HEK293T (cell line): Measurements from ENCODE around the gene TXNRD2.
A peak's percentile ranks its signal among the peaks of the same experiment; 100 is the strongest.

Experiments
- CTCF ChIA-PET: fragments of 350-600 bp; formaldehyde crosslinking; extraction: SDS; loops from one replicate; lab custom pipeline; 2021; ENCODE audit warnings: antibody characterized with exemption, inconsistent platforms; lab: Yijun Ruan, JAX
- POLR2A ChIA-PET: fragments of 350-600 bp; formaldehyde crosslinking; extraction: SDS; loops from one replicate; lab custom pipeline; 2020; ENCODE audit warnings: antibody characterized with exemption, inconsistent platforms; lab: Yijun Ruan, JAX
- DNase-seq: peaks from one replicate; pipeline ENCODE4 v3.0.0; 2012; ENCODE audit warnings: mixed read lengths; ENCODE audit errors: extremely low spot score
- ARNT ChIP-seq: fragments of 450-650 bp; IDR thresholded peaks from 2 replicates; pipeline ENCODE4 v1.6.1; 2017; ENCODE audit warnings: mild to moderate bottlenecking
- BHLHE40 ChIP-seq: fragments of 450-650 bp; IDR thresholded peaks from 2 replicates; pipeline ENCODE4 v1.6.1; 2016; ENCODE audit warnings: mild to moderate bottlenecking, moderate library complexity, borderline replicate concordance
- CTBP1 ChIP-seq: fragments of 450-650 bp; IDR thresholded peaks from 2 replicates; pipeline ENCODE4 v1.6.1; 2016; ENCODE audit warnings: borderline replicate concordance
- ELF4 ChIP-seq: fragments of 450-650 bp; IDR thresholded peaks from 2 replicates; pipeline ENCODE4 v1.6.1; 2017; ENCODE audit warnings: antibody characterized with exemption
- FOXA1 ChIP-seq: fragments of 450-650 bp; IDR thresholded peaks from 2 replicates; pipeline ENCODE4 v1.6.1; 2016; ENCODE audit warnings: mild to moderate bottlenecking
- FOXK2 ChIP-seq: fragments of 450-650 bp; IDR thresholded peaks from 2 replicates; pipeline ENCODE4 v1.6.1; 2016; ENCODE audit warnings: mild to moderate bottlenecking
- FOXM1 ChIP-seq: fragments of 450-650 bp; IDR thresholded peaks from 2 replicates; pipeline ENCODE4 v1.6.1; 2017; ENCODE audit warnings: mild to moderate bottlenecking, borderline replicate concordance
- HDGF ChIP-seq: fragments of 450-650 bp; IDR thresholded peaks from 2 replicates; pipeline ENCODE4 v1.6.1; 2017; ENCODE audit warnings: antibody characterized with exemption, borderline replicate concordance
- L3MBTL2 ChIP-seq: fragments of 450-650 bp; conservative IDR thresholded peaks from 2 replicates; pipeline ENCODE4 v1.6.1; 2016; ENCODE audit warnings: mild to moderate bottlenecking
- LEF1 ChIP-seq: fragments of 450-650 bp; IDR thresholded peaks from 2 replicates; pipeline ENCODE4 v1.6.1; 2017; ENCODE audit warnings: mild to moderate bottlenecking, borderline replicate concordance
- NFRKB ChIP-seq: fragments of 450-650 bp; IDR thresholded peaks from 2 replicates; pipeline ENCODE4 v1.6.1; 2016; ENCODE audit warnings: mild to moderate bottlenecking, moderate library complexity
- SP1 ChIP-seq: fragments of 450-650 bp; IDR thresholded peaks from 2 replicates; pipeline ENCODE4 v1.6.1; 2017
- SUZ12 ChIP-seq: fragments of 450-650 bp; IDR thresholded peaks from 2 replicates; pipeline ENCODE4 v1.6.1; 2016; ENCODE audit warnings: mild to moderate bottlenecking
- TARDBP ChIP-seq: fragments of 450-650 bp; IDR thresholded peaks from 2 replicates; pipeline ENCODE4 v1.6.1; 2016
- ZNF384 ChIP-seq: fragments of 450-650 bp; IDR thresholded peaks from 2 replicates; pipeline ENCODE4 v1.6.1; 2016
- TF ChIP-seq, protein P1 (sequence below): fragments of 450-650 bp; IDR thresholded peaks from 2 replicates; pipeline ENCODE4 v1.6.1; 2016

The TXNRD2 gene

DNA sequence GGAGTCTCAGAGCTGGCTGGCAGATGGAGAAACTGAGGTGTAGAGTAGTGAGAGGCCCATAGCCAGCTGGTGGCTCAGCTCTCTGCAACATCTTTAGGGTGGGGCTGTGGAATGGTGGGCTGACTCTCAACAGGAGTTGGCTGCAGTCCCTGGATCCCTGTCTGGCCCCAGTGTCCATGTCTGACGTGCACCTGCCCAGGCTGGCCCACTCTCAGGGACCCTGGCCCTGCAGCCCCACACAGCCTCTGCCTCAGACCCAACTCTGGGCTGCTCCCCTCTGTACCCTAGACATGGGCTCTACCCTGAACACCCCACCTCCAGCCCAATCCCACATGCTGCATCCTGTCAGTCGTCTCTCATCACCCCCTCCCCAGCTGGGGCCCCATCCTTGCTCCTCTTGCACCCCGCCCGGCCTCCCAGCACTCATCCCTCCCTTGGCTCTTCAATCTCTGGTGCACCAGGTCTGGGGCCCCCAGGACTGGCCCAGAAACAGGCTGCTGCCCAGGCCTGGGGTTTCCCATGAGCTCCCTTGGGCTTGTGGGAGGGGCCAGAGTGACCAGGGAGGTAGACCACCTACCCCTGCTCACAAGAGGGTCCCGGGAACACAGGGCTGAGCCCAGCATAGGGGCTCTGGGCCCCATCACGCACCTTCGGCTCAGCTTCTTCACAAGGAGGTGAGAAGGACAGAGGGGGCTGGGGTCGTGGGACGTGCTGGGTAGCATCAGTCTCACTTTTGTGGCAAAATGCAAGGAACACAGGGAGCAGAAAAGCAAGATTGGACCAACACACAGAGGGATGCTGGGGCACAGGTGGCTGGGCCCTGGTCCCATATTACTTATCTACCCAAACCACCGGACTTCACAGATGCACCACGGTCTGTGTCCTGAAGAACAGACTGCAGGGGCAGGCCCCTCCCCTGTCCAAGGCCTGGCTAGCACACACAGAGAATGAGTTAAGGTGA, 43.5 kb upstream of the TXNRD2 start:
- DNase-seq = no peak
- TF ChIP-seq BHLHE40 (no peak), NFRKB (no peak), LEF1 (no peak), ELF4 (no peak)
- TF ChIP-seq, protein P1, sequence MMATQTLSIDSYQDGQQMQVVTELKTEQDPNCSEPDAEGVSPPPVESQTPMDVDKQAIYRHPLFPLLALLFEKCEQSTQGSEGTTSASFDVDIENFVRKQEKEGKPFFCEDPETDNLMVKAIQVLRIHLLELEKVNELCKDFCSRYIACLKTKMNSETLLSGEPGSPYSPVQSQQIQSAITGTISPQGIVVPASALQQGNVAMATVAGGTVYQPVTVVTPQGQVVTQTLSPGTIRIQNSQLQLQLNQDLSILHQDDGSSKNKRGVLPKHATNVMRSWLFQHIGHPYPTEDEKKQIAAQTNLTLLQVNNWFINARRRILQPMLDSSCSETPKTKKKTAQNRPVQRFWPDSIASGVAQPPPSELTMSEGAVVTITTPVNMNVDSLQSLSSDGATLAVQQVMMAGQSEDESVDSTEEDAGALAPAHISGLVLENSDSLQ = no peak
- POLR2A ChIA-PET = interaction anchor here (1.0 to 4.0 kb wide), 7 partner anchors 10 to 129 kb away, joined by 3 to 25 read pairs (median 5); partner anchors contain the start of genes DGCR8 and TANGO2
- CTCF ChIA-PET = interaction anchor here (1.0 kb wide), 1 partner anchor 202 kb away, joined by 3 read pairs; no protein-coding TSS in a partner anchor

DNA sequence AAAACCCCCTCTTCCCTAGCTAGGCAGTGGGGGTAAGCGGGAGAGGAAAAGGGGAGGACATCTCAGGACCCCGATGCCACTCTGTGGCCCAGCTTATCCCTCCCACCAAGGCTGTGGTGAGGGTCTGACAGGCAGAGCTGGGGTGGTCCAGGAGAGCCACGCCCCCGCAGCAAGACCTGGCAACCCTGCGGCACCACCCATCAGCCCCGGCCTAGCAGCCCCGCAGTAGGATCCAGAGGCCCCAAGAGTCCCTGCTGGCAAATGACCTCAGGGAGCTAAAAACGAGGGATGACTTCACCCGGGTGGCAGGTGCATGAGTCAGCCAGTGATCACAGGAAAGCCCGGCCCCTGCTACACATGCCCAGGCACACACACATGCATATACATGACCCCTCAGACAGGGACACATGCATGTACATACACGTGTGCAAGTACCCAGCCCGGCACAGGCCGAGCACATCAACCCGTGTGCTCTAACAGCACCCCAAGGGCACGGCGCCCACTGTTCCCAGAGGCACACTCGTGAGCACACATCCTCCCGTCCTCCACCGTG, 42.7 kb upstream of the TXNRD2 start:
- peak; percentile 69 for DNase-seq
- no peak for TF ChIP-seq HDGF
- TF ChIP-seq ARNT = 0 out of 2 replicates have a peak, but pooled peaks have one; percentile 6
- ChIA-PET CTCF (interaction anchor here (1.0 to 1.2 kb wide), 2 partner anchors 29 to 203 kb away, joined by 3 to 8 read pairs; no protein-coding TSS in a partner anchor), POLR2A (interaction anchor here (0.7 to 4.0 kb wide), 8 partner anchors 10 to 129 kb away, joined by 3 to 25 read pairs (median 4); partner anchors contain the start of genes DGCR8 and TANGO2)

DNA sequence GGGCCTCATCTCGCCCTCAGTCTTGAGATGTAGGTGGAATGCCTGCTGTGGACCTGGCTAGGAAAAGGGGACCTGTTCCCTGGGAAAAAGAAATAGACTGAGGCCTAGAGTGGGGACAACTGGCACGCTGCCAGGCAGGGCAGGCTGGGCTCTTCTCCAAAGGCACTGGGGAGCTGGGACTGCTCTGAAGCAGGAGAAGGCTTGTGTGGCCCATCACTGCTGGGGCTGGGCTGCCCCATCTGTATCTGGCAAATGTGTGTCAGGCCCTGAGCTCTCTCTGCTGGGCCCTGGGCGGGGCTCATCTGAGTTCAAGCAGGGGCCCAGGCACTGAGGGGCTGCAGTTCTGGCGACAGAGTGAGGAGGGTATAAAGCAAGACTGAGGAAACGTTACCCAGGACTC, 42.1 kb upstream of the TXNRD2 start:
- ChIA-PET CTCF (interaction anchor here (1.0 to 1.2 kb wide), 2 partner anchors 30 to 203 kb away, joined by 3 to 8 read pairs; no protein-coding TSS in a partner anchor), POLR2A (interaction anchor here (0.7 to 4.0 kb wide), 6 partner anchors 9 to 128 kb away, joined by 3 to 25 read pairs (median 4); partner anchors contain the start of genes DGCR8 and TANGO2)
- TF ChIP-seq ZNF384 = no peak
- TF ChIP-seq, protein P1 = no peak
- no peak for TF ChIP-seq TARDBP
- no peak for TF ChIP-seq ARNT
- TF ChIP-seq FOXA1 = no peak
- no peak for TF ChIP-seq HDGF
- TF ChIP-seq FOXM1 = no peak
- no peak for TF ChIP-seq SUZ12
- no peak for TF ChIP-seq ELF4
- no peak for TF ChIP-seq FOXK2
- no peak for TF ChIP-seq BHLHE40
- no peak for TF ChIP-seq SP1
- TF ChIP-seq CTBP1 = no peak
- TF ChIP-seq NFRKB = no peak
- no peak for TF ChIP-seq LEF1
- no peak for TF ChIP-seq L3MBTL2
- no peak for DNase-seq

DNA sequence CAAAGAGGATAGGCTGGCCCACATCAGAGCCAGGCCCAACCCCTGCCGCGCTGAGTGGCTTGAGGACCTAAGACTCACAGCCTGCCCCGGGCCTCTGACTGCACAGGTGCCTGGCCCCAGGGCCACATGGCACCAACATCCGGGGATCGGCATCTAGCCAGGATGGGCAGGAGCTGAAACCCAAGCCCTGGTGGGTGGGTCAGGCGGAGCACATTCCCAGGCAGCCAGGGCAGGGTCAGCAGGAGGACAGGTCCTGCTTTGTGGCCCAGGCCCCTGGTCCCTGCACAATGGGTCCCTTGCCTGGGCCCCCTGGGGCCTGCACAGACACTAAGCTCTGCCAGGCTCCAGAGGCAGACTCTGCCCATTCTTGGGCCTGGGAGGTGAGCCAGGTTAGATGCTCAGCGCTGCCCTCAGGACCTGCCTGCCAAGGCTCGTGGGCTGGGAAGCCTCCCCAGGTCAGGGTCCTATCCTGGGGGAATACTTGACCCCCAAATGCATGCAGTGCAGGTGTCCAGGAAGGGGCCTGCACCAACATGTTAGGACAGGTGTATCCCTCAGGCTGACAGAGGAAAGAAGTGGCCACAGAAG, 41.5 kb upstream of the TXNRD2 start:
- TF ChIP-seq ELF4 = no peak
- no peak for TF ChIP-seq FOXA1
- TF ChIP-seq BHLHE40 = no peak
- TF ChIP-seq SP1 = no peak
- TF ChIP-seq LEF1 = no peak
- TF ChIP-seq, protein P1 = no peak
- no peak for TF ChIP-seq TARDBP
- no peak for TF ChIP-seq L3MBTL2
- no peak for TF ChIP-seq ZNF384
- no peak for TF ChIP-seq SUZ12
- no peak for TF ChIP-seq ARNT
- no peak for TF ChIP-seq HDGF
- TF ChIP-seq FOXK2 = no peak
- TF ChIP-seq NFRKB = no peak
- TF ChIP-seq CTBP1 = no peak
- CTCF ChIA-PET = interaction anchor here (1.2 kb wide), 1 partner anchor 30 kb away, joined by 8 read pairs; no protein-coding TSS in a partner anchor
- no peak for DNase-seq
- POLR2A ChIA-PET = interaction anchor here (1.7 to 4.0 kb wide), 2 partner anchors 8 to 97 kb away, joined by 5 to 25 read pairs; partner anchors contain the start of gene DGCR8

DNA sequence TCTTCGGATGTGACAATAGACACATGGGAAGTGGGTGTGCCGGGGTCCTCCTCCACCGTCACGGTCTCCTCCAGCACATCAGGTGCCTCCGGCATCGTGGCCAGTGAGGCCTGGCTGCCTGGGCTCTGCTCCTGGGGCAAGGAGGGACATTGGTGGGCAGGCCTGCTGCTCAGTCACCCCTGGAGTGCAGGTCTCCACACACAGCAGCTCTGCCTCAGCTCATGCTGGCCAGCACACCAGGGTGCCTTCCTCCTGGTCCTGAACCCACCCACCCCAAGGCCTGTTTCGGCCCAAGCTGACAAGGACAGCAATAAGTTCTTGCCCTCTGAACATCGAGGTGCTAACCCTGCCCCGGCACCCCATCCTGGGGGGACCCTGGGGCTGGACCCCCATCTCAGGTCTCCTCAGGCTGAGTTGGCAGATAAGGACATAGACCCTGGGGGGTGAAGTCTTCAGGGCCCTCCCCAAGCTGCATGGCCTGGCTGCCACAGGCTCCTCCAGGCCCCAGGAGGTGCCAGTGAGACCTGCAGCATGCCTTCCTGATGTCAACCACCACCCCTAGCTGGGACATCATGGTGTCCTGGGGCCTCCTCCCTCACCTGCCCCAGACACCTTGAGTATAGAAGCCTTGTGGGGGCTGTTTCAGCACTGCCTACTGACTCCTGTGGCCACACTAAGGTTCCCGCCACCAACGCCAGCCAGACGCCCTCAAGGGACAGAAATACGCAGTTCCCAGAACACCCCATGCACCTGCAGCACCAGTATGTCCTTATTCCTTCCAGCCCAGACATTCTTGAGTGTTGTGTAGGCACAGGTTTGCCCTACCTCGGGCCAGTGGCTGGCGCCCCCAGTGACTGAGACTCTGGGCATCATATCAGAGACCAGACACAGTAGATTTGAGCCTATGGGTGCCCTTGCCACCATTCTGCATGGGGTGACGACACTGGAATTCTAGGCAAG, 40.6 kb upstream of the TXNRD2 start:
- POLR2A ChIA-PET = no interaction called here
- CTCF ChIA-PET = no interaction called here
- TF ChIP-seq FOXA1 = no peak
- no peak for TF ChIP-seq SUZ12
- no peak for TF ChIP-seq LEF1
- no peak for TF ChIP-seq CTBP1
- TF ChIP-seq NFRKB = no peak
- no peak for TF ChIP-seq ELF4
- TF ChIP-seq TARDBP = no peak
- TF ChIP-seq ARNT = no peak
- no peak for TF ChIP-seq HDGF
- no peak for TF ChIP-seq ZNF384
- TF ChIP-seq FOXM1 = no peak
- no peak for TF ChIP-seq FOXK2
- TF ChIP-seq L3MBTL2 = no peak
- no peak for DNase-seq
